LNCaP clone FGC (cell line): ENCODE measurements around the gene NEAT1.
A peak's percentile ranks its signal among the peaks of the same experiment; 100 is the strongest.
"Not testable (repeated sequence)": the region's sequence is repeated elsewhere in the genome, so short reads cannot be mapped to it uniquely, and the experiment has no call there.

Experiments
- DNase-seq: peaks from one replicate; pipeline ENCODE4 v3.0.0-alpha.2; 2011; ENCODE audit warnings: low read depth
- H3K4me3 ChIP-seq: 2 replicates; pipeline ENCODE4 v1.5.1; 2011; ENCODE audit warnings: mild to moderate bottlenecking, low read depth, low read length, control low read depth
- TF ChIP-seq, protein P1 (sequence below): IDR thresholded peaks from 2 replicates; pipeline ENCODE4 v1.5.1; 2012; ENCODE audit warnings: mild to moderate bottlenecking; ENCODE audit not compliant: control insufficient read depth, insufficient read depth; ENCODE audit errors: extremely low read depth

NEAT1 gene

DNA sequence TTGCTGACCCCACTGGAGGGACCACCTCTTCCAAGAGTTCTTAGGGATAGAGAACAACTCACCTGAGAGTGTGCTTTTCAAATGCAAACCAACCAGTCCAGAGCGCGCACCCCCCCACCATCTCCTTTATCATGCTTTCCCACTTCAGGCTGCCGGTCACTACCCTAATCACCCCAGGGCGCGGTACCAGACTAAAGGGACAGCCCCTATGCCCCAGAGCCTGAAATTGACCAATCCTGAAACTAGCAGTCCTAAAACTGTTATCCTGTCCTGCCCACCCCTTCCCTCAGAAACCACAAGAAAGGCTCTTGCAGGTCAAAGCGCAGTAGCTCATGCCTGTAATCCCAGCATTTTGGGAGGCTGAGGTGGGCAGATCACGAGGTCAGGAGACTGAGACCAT is 37.0 kb downstream of the NEAT1 start:
- TF ChIP-seq, protein P1, sequence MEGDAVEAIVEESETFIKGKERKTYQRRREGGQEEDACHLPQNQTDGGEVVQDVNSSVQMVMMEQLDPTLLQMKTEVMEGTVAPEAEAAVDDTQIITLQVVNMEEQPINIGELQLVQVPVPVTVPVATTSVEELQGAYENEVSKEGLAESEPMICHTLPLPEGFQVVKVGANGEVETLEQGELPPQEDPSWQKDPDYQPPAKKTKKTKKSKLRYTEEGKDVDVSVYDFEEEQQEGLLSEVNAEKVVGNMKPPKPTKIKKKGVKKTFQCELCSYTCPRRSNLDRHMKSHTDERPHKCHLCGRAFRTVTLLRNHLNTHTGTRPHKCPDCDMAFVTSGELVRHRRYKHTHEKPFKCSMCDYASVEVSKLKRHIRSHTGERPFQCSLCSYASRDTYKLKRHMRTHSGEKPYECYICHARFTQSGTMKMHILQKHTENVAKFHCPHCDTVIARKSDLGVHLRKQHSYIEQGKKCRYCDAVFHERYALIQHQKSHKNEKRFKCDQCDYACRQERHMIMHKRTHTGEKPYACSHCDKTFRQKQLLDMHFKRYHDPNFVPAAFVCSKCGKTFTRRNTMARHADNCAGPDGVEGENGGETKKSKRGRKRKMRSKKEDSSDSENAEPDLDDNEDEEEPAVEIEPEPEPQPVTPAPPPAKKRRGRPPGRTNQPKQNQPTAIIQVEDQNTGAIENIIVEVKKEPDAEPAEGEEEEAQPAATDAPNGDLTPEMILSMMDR, result no peak
- no peak for DNase-seq
- no peak overlapping the region for H3K4me3 ChIP-seq

DNA sequence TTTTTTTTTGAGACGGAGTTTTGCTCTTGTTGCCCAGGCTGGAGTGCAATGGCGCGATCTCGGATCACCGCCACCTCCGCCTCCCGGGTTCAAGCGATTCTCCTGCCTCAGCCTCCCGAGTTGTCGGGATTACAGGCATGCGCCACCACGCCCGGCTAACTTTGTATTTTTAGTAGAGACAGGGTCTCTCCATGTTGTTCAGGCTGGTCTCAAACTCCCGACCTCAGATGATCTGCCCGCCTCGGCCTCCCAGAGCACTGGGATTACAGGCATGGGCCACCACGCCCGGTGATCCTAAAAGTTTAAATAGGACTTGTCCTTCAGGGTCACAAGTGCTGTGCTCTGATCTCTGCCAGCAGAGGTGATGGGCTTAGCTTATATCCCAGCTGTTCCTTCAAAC is 42.9 kb downstream of the NEAT1 start:
- H3K4me3 ChIP-seq, DNase-seq: not testable (repeated sequence)

DNA sequence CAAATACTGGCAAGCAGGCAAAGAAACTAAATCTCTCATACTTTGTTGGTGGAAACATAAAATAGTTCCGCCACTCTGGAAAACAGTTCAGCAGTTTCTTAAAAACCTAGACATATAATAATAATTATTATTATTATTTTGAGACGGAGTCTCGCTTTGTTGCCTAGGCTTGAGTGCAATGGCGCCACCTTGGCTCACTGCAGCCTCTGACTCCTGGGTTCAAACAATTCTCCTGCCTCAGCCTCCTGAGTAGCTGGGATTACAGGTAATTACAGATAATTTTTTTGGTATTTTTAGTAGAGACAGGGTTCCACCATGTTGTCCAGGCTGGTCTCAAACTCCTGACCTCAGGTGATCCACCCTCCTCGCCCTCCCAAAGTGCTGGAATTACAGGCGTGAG is 44.7 kb downstream of the NEAT1 start:
- not testable (repeated sequence) for H3K4me3 ChIP-seq, DNase-seq
- TF ChIP-seq, protein P1, result 0 out of 2 replicates have a peak, but pooled peaks have one; percentile 5

DNA sequence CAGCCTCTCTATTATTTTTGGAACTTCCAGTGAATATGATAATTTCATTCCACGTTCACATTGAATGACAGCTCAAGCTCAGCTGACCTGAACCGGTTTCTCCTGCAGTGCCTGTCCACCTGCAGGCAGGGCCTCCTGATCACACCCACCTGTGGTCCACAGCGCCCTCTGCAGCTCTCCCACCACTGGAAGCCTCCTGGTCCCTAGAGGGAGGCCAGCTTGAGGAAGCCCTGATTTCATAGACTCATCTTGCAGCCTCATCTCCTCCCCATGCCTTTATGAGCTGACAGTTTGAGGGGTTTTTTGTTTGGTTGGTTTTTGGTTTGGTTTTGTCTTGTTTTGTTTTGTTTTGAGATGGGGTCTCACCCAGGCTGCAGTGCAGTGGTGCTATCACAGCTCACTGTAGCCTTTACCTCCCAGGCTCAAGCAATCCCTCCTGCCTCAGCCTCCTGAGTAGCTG is 46.3 kb downstream of the NEAT1 start:
- no peak overlapping the region for H3K4me3 ChIP-seq
- peak; percentile 75 for DNase-seq
- TF ChIP-seq, protein P1, result peak; percentile 64

DNA sequence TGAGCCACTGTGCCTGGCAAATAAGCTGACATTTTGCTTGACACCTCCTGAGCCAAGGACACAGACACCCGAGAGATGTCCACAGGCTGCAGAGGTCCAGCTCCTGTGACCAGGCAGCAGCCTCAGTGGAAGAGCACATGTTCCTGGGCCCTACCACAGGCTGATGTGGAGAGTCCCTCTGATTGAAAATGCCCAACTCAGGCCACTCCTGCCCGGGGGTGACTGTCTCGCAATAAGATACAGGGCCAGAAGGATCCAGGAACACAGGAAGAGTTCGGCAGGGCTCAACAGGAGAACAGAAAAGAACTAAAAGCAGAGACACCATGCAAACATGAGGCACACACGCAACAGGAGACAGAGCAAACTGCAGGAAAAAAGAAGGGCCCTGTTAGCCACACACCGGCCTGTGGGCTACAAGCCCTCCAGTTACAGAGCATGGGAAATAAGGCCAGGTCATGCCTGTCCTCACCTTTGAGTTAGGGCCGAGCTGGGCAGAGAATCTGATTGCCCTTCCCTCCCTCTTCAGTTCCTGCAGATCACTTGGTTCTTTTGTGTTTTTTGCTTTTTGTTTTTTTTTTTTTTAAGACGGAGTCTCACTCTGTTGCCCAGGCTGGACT is 47.9 kb downstream of the NEAT1 start:
- TF ChIP-seq, protein P1, result no peak
- no peak overlapping the region for H3K4me3 ChIP-seq
- no peak for DNase-seq

DNA sequence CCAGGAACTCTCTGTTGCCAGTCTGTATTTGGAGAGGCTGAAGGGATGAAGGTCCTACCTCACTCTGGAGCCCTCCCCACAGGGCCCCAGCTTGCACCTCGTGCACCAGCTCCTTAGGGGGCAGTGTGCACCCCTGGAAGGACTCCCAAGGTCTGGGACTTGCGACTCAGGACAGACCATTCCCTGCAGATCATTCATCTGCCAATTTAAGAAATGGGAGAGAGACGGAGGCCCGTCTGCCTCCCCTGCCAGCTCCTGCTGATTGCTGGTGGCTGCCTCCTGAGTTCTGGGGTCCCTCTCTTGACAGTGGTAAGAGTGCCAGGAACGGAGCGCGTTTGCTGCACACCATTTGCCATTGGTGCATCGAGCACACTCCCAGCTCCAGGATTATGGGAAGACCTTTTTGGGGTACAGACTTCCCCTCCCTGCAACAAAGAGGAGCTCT is 48.9 kb downstream of the NEAT1 start:
- TF ChIP-seq, protein P1, result peak; percentile 49
- no peak for DNase-seq

DNA sequence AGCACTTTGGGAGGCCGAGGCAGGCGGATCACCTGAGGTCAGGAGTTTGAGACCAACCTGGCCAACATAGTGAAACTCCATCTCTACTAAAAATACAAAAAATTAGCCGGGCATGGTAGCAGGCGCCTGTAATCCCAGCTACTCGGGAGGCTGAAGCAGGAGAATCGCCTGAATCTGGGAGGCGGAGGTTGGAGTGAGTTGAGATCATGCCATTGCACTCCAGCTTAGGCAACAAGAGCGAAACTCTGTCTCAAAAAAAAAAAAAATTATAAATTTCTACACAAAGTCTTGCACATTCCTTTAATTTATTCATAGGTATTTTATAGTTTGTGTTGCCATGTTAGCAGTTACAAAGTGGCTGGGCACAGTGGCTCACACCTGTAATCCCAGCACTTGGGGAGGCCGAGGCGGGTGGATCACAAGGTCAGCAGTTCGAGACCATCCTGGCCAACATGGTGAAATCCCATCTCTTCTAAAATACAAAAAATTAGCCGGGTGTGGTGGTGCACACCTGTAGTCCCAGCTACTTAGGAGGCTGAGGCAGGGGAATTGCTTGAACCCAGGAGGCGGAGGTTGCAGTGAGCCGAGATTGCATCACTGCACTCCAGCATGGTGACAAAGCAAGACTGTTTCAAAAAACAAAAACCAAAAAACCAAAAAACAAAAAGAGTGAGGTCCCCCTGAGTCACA is 50.1 kb downstream of the NEAT1 start:
- H3K4me3 ChIP-seq, DNase-seq: not testable (repeated sequence)

More for the DNA sequence above, 48.9 kb downstream of the NEAT1 start:
- no peak overlapping the region for H3K4me3 ChIP-seq
